ENCODE measurements around the gene RAPGEF4.
"Not testable (repeated sequence)": the region's sequence is repeated elsewhere in the genome, so short reads cannot be mapped to it uniquely, and the experiment has no call there.

Gene RAPGEF4

GRCh38 chr2:173087214-173087581 is 351.6 kb downstream of the RAPGEF4 start:
- in situ Hi-C loops (cut with MboI; ENCODE audit: low sequenced_read_pairs) = no loop called here

DNA sequence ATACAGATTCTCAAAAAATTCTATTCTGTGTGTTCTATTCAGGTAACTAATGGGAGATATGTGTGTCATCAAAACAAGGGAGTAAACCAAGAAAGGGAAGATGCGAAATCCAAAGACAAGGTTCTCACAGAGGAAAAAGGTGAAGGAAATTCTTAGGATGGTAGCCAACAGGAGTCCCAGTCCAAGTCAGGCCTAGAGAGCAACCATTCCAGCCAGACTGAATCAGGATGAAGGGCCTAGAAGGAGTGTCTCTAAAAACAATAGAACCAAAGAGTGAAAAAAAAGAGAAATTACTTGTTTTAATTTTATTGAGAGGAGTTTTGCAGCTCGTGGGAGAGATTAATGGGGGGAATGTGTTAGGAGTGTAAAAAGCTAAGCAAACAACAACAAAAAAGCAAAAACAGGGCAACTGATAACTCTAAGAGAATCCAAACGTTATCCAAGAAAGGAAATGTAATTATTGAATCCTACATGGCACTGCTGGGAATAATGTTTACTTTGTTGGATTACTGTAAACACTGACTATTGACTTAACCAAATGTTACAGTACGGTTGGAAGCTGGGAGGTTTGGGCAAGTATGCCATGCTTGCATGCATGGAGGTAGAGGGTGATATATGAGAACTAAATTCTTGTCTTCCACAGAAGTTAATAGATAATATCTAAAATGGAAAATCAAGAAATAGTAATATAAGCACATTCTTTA is 352.3 kb downstream of the RAPGEF4 start:
- in situ Hi-C loops (cut with MboI; ENCODE audit: low sequenced_read_pairs) = no loop called here

DNA sequence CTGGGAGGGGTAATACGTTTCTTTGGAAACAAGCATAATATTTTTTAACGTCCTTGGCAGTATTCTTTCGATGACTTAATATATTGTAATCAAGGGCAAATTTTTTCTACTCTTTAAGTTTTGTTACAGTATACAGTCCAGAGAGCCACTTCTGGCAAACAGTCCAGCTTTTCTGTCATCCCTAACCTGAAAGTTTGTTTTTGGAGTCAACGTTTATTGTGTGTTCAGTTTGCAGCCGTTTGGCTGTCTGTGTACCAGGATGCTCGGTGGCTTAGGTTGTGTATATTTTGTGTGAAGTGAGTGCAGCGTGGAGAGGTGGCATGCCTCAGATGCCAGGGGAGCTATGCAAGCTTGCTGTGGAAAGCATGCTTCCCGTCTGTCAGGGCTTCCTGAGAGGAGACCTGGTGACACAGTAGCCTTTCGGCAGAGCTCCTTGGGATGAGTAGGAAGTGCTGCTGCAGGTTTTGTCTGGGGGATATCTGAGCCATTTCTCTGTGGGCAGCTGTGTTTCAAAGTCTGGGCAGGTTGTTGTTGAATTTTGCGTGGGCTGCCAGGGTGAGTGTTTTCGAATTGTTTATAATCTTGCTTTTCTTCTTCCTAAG is 354.7 kb downstream of the RAPGEF4 start:
- in situ Hi-C loops (cut with MboI; ENCODE audit: low sequenced_read_pairs) = no loop called here

DNA sequence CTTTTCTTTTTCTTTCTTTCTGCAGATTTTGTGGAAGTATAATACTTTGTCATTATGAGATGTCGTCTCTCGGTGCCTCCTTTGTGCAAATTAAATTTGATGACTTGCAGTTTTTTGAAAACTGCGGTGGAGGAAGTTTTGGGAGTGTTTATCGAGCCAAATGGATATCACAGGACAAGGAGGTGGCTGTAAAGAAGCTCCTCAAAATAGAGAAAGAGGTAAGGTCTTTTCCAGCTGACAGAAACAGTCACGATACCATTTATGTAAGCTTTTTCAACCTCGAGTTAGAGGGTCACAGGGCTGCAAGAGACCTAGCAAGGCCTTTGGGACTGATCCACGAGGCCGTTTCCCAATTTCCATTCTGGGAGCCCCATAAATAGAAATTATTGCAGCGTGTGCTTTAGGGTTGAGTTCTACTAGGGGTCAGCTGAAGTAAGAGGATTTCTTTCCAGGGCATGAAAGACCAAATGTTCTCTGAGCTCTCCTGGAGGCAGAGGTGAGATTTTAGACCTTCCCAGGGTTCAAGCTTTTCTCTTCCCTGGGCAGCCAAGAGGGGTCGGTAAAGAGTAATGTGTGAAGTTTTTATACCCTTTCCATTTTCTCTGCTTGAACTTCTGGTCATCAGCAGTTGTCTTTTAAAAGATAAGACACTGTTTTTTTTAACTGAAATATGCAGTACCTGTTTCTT is 355.5 kb downstream of the RAPGEF4 start:
- in situ Hi-C loops (cut with MboI; ENCODE audit: low sequenced_read_pairs) = no loop called here

GRCh38 chr2:173091910-173092309 is 356.3 kb downstream of the RAPGEF4 start:
- in situ Hi-C loops (cut with MboI; ENCODE audit: low sequenced_read_pairs) = no loop called here

DNA sequence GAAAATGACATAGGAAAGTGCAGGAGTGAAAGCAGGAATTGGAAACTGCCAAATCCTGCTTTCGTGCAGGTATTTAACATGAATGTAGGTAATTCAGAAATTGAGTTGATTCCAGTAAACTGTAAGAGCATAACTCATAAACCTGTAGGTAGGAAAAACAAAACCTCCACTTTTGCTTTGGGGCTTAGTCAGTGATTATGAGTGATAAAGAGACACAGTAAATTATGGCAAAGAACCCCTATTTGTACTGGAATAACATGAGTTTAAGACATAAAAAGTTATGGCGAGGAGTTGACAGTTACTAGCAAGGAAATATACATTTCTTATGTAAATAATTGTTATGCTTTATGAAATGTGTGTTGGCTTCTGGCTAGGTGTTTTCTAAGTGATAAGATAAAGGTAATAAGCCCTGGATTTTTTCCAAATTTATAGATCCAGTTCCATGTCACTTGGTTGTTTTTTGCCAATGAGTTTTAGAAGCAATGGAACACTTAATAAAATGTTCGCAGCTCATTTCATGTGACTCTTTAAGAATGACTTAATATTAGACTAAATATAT is 357.3 kb downstream of the RAPGEF4 start:
- in situ Hi-C loops (cut with MboI; ENCODE audit: low sequenced_read_pairs) = no loop called here

DNA sequence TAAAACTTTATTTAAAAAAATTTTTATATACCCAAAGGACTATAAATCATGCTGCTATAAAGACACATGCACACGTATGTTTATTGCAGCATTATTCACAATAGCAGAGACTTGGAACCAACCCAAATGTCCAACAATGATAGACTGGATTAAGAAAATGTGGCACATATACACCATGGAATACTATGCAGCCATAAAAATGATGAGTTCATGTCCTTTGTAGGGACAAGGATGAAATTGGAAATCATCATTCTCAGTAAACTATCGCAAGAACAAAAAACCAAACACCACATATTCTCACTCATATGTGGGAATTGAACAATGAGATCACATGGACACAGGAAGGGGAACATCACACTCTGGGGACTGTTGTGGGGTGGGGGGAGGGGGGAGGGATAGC is 358.0 kb downstream of the RAPGEF4 start:
- in situ Hi-C loops (cut with MboI; ENCODE audit: low sequenced_read_pairs) = not testable (repeated sequence)

DNA sequence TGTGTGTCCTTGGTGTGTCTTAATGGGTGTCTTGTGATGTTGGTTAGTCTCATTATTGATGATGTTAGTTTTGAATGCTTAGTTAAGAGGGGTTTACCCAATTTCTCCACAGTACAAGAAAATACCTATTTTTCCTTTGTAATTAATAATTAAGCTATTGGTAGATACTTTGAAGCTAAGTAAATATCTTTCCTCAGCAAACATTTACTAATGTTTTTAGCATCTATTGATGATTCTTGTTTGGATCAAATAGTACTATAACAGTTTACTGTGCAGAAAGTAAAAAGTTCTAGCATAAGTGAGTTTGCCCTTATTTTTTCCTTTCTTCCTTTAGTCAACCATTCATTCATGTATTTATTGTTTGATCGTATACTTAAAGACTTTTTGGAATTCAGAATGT is 359.1 kb downstream of the RAPGEF4 start:
- in situ Hi-C loops (cut with MboI; ENCODE audit: low sequenced_read_pairs) = no loop called here

DNA sequence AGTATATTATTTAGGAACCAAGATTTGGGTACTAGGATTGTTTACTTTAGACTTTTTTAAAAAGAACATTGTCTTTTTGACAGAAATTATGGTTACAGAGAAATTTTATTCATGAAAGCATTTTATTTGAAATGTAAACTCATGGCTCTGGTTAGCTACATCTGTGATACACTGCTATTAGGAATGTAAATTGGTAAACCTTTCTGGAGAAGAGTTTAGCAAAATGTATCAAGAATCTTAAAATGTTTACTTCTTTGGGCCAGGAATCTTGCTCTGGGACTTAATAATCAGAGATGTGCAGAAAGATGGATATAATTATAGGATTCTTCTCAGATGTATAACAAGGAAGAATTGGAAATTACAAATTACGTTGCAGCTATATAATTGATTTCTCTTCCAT is 359.7 kb downstream of the RAPGEF4 start:
- in situ Hi-C loops (cut with MboI; ENCODE audit: low sequenced_read_pairs) = no loop called here

DNA sequence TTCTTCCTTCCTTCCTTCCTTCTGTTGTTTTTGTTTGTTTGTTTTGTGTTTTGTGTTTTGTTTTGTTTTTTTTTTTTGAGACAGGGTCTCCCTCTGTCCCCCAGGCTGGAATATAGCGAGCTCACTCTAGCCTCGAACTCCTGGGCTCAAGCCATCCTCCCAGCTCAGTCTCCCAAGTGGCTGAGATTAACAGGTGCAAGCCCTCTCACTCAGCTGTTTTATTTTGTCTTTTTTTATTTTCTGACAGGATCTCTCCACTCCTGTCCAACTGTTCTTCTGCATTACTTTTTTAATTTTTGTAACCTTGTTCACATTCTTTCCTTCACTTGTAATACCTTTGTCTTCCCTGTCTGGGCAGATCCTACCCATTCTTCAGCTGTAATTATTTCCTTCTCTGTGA is 363.6 kb downstream of the RAPGEF4 start:
- in situ Hi-C loops (cut with MboI; ENCODE audit: low sequenced_read_pairs) = no loop called here

DNA sequence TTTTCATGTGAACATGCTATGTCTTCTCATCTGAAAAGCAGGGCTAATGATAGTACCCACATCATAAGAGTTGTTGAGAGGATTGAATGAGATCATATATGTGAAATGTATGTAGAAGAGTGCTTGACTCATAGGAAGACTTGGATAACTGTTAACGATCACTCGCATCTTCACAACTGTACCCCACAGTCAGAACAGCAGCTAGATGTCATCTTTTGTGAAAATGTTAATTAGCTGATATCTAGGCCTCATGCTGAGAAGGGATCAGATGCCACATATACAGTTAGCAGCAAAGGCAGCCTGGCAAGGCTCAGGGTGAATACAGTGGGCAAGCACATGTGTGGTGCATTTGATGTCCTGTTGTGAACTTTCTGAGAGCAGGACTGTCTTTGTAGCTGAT is 364.2 kb downstream of the RAPGEF4 start:
- in situ Hi-C loops (cut with MboI; ENCODE audit: low sequenced_read_pairs) = no loop called here

DNA sequence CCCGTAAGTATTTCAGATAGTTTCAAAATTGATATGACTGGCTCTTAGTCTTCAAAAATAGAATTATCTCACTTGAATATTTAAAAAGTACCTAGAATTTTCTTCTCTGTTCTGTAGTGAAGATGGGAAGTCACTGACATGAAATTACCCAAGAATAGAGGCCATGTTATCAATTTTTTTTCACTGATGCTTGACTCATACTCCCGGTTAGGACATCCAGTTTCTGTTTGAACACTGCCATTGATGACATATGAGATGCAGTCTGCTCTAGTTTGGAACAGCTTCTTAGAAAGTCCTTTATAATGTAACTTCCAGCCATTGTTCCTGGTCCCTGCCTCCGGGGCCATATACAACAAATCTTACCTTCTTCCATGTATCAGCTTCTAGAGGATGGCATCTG is 366.0 kb downstream of the RAPGEF4 start:
- in situ Hi-C loops (cut with MboI; ENCODE audit: low sequenced_read_pairs) = no loop called here

All from HL-60/S4 treated with phorbol 12-myristate 13-acetate at 8.2 ng/mL for 4 days and 3 days (cell line).